Posterior cingulate gyrus (tissue), 11 donors: Measurements from ENCODE around the gene FAM9A.
A peak's percentile ranks its signal among the peaks of the same experiment; 100 is the strongest.
"Not testable (repeated sequence)": the region's sequence is repeated elsewhere in the genome, so short reads cannot be mapped to it uniquely, and the experiment has no call there.

Experiments used
- DNase-seq, 10 donors: peaks; one replicate each; pipeline versions ENCODE4 v3.0.0 to v3.0.0-alpha.2; 2020 to 2021; ENCODE audit warnings: mixed read lengths in 3 of 10
- intact Hi-C: fragments of 100-400 bp; cut with DNase I; formaldehyde crosslinking; loops from one replicate; pipeline ENCODE4 v1.15.1; 2023

Gene FAM9A

GRCh38 chrX:8805974-8806373 is 4.8 kb upstream of the FAM9A start:
- DNase-seq = no peak
- intact Hi-C loops = no loop called here

- DNase-seq = no peak
- intact Hi-C loops = no loop called here
Observed at GRCh38 chrX:8805046-8805445, 3.9 kb upstream of the FAM9A start.

- intact Hi-C loops = no loop called here
- DNase-seq = no peak
Observed at GRCh38 chrX:8803326-8803725, 2.1 kb upstream of the FAM9A start.

GRCh38 chrX:8800351-8800750 is 832 bp downstream of the FAM9A start:
- DNase-seq, intact Hi-C loops: not testable (repeated sequence)

GRCh38 chrX:8799281-8799680 is 1.9 kb downstream of the FAM9A start:
- DNase-seq, intact Hi-C loops: not testable (repeated sequence)

- intact Hi-C loops = not testable (repeated sequence)
- DNase-seq = peak in 1 of 10 donors; percentile 73
Observed at GRCh38 chrX:8798702-8799101, 2.5 kb downstream of the FAM9A start.

- DNase-seq, intact Hi-C loops: not testable (repeated sequence)
Observed at GRCh38 chrX:8787119-8787518, 14.1 kb downstream of the FAM9A start.

GRCh38 chrX:8784162-8784561 is 17.0 kb downstream of the FAM9A start:
- intact Hi-C loops = no loop called here
- DNase-seq = peak in 1 of 10 donors; percentile 58

- intact Hi-C loops = no loop called here
- peak in 2 of 10 donors; percentile 62 to 75 for DNase-seq
Observed at GRCh38 chrX:8783714-8784098, 17.5 kb downstream of the FAM9A start.

GRCh38 chrX:8783097-8783713 is 18.0 kb downstream of the FAM9A start:
- DNase-seq = peak in 1 of 10 donors; percentile 60
- intact Hi-C loops = no loop called here

- intact Hi-C loops = no loop called here
- DNase-seq = peak in 1 of 10 donors; percentile 73
Observed at GRCh38 chrX:8782595-8782994, 18.6 kb downstream of the FAM9A start.

GRCh38 chrX:8781921-8782320 is 19.3 kb downstream of the FAM9A start:
- intact Hi-C loops, DNase-seq: not testable (repeated sequence)

- intact Hi-C loops = no loop called here
- no peak for DNase-seq
Observed at GRCh38 chrX:8773117-8773516, 28.1 kb downstream of the FAM9A start.

- intact Hi-C loops = no loop called here
- no peak for DNase-seq
Observed at GRCh38 chrX:8760021-8760420, 41.2 kb downstream of the FAM9A start.

GRCh38 chrX:8758706-8759105 is 42.5 kb downstream of the FAM9A start:
- DNase-seq, intact Hi-C loops: not testable (repeated sequence)

- DNase-seq, intact Hi-C loops: not testable (repeated sequence)
Observed at GRCh38 chrX:8757609-8758389, 43.4 kb downstream of the FAM9A start.

- intact Hi-C loops = no loop called here
Observed at GRCh38 chrX:8755813-8756212, 45.4 kb downstream of the FAM9A start.

GRCh38 chrX:8755116-8755515 is 46.1 kb downstream of the FAM9A start:
- intact Hi-C loops = no loop called here

More at GRCh38 chrX:8755813-8756212, 45.4 kb downstream of the FAM9A start:
- DNase-seq = no peak

GRCh38 chrX:8749697-8750096 is 51.5 kb downstream of the FAM9A start:
- no peak for DNase-seq
- intact Hi-C loops = loop anchor here (10.0 kb wide), 1 partner anchor 65 kb away; no protein-coding TSS in a partner anchor

More at GRCh38 chrX:8755116-8755515, 46.1 kb downstream of the FAM9A start:
- no peak for DNase-seq

- intact Hi-C loops = loop anchor here (10.0 kb wide), 1 partner anchor 66 kb away; no protein-coding TSS in a partner anchor
Observed at GRCh38 chrX:8748855-8749254, 52.3 kb downstream of the FAM9A start.

GRCh38 chrX:8743126-8743732 is 58.0 kb downstream of the FAM9A start:
- intact Hi-C loops = loop anchor here (10.0 kb wide), 1 partner anchor 72 kb away; no protein-coding TSS in a partner anchor
- DNase-seq = peak in 4 of 10 donors; percentile 21 to 79 (median 52)

More at GRCh38 chrX:8748855-8749254, 52.3 kb downstream of the FAM9A start:
- DNase-seq = no peak
